Epithelial cell of proximal tubule (primary cell): ENCODE data around the gene MTHFD1L. TPM values are rescaled to one million over a fixed set of nuclear protein-coding genes. Genes with fewer than 3 reads are reported as not detected.

ENCODE experiments used
- DNase-seq: peaks from one replicate; pipeline ENCODE4 v3.0.0-alpha.2; 2011; ENCODE audit warnings: low read depth
- H3K4me3 ChIP-seq: 2 replicates; pipeline ENCODE4 v1.5.1; 2011; ENCODE audit warnings: low read depth, mild to moderate bottlenecking, low read length
- total RNA-seq: library from RNA; depleted of rRNA; stranded (reverse); fragments of >200 nt; gene quantifications from 2 replicates; pipeline ENCODE4 v1.2.3, GENCODE V29; 2015
- TF ChIP-seq, protein P1 (sequence below): conservative IDR thresholded peaks from 2 replicates; pipeline ENCODE4 v1.5.1; 2012; ENCODE audit warnings: low read depth, mild to moderate bottlenecking, low read length

The MTHFD1L gene
- total RNA-seq, 1 donor from 2014 or later: 39.5 TPM

DNA sequence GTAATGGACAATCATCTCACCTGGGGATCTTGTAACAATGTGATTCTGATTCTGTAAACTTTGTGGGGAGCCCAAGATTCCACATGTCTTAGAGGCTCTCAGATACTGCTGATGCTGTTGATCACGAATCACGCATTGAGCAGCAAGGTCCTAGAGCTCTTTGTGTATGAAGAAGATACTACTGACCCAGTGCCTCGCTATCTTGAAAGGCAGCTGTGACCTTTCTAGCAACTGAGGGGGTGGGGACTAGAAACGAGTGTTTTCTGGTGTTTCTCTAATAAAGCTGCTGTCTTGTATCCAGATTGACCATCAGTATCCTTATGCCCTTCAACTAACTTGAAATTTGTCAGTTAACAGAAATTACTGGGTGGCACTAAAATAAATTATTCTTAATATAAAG lies 142.9 kb downstream of the MTHFD1L start:
- DNase-seq: no peak
- no peak overlapping the region for H3K4me3 ChIP-seq
- TF ChIP-seq, protein P1, sequence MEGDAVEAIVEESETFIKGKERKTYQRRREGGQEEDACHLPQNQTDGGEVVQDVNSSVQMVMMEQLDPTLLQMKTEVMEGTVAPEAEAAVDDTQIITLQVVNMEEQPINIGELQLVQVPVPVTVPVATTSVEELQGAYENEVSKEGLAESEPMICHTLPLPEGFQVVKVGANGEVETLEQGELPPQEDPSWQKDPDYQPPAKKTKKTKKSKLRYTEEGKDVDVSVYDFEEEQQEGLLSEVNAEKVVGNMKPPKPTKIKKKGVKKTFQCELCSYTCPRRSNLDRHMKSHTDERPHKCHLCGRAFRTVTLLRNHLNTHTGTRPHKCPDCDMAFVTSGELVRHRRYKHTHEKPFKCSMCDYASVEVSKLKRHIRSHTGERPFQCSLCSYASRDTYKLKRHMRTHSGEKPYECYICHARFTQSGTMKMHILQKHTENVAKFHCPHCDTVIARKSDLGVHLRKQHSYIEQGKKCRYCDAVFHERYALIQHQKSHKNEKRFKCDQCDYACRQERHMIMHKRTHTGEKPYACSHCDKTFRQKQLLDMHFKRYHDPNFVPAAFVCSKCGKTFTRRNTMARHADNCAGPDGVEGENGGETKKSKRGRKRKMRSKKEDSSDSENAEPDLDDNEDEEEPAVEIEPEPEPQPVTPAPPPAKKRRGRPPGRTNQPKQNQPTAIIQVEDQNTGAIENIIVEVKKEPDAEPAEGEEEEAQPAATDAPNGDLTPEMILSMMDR: no peak

DNA sequence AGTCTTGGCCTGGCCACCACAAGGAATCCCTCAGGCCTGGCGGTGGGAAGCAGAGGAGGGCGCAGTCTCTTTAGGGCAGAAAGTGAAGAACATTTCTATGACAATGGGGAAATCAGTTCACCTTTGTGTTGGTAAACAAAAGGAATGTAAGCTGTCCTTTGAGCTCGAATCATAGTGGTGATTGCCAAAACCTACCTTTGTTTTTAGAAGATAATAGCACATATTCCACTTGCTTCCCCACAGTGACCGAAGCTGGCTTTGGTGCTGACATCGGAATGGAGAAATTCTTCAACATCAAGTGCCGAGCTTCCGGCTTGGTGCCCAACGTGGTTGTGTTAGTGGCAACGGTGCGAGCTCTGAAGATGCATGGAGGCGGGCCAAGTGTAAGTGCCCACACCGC lies 144.1 kb downstream of the MTHFD1L start:
- H3K4me3 ChIP-seq: no peak overlapping the region
- no peak for DNase-seq
- TF ChIP-seq, protein P1: no peak

DNA sequence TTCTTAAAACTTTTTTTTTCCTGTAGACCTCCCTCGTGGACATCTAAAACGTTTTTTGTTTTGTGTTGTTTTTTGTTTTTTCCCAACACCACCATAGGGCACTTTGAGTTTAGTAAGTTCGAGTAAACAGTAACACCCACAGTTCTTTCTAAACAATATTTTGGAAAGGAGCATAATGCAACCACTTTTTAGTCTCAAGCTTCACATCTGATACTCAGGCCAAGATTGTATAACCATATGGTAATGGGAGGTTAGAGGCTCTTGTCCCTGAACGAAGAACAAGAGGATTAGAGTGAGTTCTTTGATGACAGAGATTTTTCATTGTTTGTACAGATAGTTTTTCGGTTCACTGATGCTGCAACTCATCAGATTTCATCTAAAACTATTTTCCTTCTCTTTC lies 144.6 kb downstream of the MTHFD1L start:
- no peak for DNase-seq
- TF ChIP-seq, protein P1: no peak
- H3K4me3 ChIP-seq: no peak overlapping the region

DNA sequence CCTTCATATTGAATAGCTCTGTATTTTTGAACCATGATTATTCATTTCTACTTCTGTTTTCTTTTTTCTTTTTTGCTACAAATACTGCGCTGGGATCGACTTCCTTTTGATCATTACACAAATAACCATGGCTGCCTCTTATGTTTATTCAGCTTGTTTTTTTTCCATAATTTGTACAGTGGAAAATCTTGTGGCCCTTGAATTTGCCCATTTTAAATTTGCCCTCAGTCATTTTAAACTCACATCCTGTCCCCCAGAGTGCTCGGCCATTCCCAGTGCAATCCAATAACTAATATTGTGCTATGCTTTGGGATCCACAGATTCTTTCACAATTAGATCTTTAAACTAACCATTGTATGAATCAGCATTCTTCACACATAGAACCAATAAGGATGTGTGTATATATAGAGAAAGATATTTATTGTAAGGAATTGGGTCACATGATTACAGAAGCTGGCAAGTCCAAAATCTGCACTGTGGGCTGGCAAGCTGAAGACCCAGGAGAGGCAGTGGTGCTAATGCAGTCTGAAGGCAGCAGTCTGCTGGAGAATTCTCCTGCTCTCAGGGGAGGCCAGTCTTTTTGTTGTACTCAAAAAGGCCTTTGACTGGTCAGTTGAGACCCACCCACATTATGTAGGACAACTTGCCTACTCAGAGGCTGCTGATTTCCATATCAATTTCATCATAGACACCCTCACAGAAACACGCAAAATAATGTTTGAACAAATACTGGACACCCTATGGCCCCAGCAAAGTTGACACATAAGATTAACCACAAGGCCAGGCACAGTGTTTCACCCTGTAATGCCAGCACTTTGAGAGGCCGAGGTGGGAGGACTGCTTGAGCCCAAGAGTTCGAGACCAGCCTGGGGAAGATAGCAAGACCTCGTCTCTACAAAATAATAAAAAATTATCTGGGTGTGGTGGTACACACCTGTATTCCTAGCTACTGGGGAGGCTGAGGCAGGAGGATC lies 147.1 kb downstream of the MTHFD1L start:
- TF ChIP-seq, protein P1: no peak
- H3K4me3 ChIP-seq: no peak overlapping the region
- DNase-seq: no peak

DNA sequence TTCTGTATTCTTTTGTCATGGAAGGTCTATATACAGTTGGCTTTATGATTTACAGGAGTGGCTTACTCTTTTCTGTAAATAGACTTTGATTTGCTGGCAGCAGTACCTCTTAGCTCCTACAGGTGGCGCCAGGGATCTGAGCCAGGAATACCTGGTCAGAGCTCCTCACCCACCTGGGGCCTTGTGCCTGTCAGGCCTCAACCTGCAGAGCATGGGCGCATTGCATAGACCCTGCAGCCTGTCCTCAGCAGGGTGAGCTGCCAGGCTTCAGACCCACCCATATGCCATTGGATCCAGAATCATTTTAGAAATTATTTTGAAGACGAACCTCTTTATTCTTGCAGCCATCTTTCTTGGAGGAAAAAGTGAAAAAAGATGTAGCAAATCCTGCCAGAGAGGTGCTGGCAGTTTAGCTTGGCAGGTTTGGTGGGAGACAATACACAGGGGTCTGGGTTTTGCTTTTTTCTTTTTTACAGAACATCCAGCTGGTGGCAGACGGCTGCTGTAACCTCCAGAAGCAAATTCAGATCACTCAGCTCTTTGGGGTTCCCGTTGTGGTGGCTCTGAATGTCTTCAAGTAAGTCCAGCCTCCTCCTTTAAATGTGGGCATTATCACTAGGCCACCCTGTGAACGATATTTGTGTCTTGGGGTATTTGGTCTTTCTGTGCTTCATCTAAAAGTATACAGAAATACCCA lies 149.1 kb downstream of the MTHFD1L start:
- DNase-seq: no peak
- H3K4me3 ChIP-seq: no peak overlapping the region
- TF ChIP-seq, protein P1: peak; percentile 99

DNA sequence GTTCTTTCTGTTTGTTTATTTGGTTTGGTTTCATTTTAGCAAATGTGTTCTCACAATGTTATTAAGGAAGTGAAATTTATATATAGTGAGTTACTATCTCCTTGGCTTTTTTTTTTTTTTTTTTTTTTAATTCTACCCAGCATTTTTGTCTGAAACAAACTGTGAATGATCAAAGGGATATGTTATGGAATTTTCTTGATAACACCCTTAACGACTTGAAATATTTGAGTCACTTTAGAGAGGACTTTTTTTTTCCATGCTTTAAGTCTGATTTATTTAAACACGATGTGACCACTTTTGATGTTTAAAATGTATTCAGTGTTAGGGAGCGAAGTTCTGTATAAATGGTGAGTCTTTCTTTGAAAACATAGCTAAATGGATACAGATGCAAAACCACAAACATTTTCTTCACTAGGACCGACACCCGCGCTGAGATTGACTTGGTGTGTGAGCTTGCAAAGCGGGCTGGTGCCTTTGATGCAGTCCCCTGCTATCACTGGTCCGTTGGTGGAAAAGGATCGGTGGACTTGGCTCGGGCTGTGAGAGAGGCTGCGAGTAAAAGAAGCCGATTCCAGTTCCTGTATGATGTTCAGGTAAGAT lies 149.7 kb downstream of the MTHFD1L start:
- DNase-seq: no peak
- no peak overlapping the region for H3K4me3 ChIP-seq
- TF ChIP-seq, protein P1: no peak
